GM21825 (cell line): Measurements from ENCODE around the gene TGFB2.

ENCODE experiments used
- ATAC-seq: cut with Tn5 transposase; IDR thresholded peaks from one replicate; pipeline ENCODE4 v1.9.1; 2021; ENCODE audit warnings: mild to moderate bottlenecking, moderate library complexity; ENCODE audit not compliant: unreplicated experiment

The TGFB2 gene

DNA sequence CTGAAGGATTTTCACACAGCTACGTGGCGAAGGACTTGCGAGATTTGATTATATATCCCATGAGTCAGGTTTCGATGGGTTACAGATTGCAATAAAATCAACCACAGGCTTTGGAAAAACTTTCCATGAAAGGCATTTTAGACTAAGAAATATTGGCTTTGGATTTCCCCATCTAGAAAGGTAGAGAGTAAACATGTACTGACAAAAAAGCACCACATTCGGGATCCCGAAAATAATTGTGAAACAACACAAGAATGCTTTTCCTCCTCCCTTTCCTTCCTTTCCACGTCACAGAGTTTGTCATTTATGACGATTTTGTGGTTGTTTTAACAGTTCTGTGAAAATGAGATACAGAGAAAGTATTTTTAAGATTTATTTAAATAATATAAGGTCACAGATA lies 38.5 kb downstream of the TGFB2 start:
- ATAC-seq = no peak

DNA sequence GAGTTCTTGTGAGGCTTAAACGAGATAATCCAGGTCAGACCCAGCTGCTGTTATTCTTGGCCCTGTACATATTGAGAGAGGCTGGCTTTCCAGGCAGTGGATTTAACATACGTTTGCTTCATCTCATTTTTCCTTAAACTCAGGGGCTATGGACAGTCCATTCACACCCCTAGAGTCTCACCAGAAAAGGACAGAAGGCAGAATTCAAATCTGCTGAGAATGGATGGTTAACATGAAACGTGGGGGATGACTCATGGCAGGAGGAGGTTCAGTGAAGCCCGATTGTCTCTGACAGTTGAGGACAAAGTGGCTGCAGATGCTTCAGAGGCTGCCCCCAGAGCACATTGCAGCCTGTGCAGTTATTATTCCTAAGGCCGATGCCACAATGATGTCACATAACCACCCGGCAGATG lies 39.5 kb downstream of the TGFB2 start:
- no peak for ATAC-seq

DNA sequence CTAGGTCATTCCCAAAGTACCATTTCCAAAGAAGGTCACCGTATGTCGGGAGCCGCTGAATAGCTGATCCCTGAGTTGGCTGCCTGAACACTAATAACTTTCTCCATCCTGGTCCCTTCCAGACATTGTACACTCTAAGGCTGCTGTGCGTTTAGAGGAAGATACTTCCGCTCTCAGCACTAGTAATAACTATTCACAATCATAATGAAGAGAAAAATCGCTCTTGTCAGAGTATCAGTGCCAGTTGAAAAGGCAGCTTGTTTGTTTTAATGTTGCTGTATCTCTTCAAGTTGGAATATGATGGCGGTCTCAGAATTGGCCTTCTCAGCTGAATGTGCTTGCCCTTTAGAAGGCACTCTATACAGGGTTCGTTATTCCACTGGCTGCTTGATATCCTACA lies 43.5 kb downstream of the TGFB2 start:
- ATAC-seq = no peak

DNA sequence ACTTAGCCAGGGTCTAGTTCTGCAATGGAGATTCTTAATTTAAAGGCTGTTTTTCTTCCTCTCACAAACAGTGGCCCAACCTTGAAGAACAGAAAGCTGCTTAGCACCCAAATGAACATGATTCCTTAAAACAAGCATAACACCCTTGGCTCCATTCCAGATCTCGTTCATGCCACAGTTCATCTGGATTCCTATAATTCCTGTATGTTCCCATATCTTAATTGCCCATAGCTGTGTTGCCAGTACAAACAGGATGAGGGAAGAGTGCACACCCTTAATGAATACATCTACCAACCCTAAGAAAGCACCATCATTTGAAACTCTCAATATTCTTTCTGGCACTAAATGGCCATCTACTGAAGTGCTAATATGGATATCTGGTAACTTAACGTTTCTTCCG lies 45.5 kb downstream of the TGFB2 start:
- ATAC-seq = no peak

- no peak for ATAC-seq
Measured at GRCh38 chr1:218392780-218393179, 47.6 kb downstream of the TGFB2 start.

GRCh38 chr1:218394416-218394815 lies 49.3 kb downstream of the TGFB2 start:
- ATAC-seq = no peak

- ATAC-seq = no peak
Measured at GRCh38 chr1:218394989-218395388, 49.9 kb downstream of the TGFB2 start.

DNA sequence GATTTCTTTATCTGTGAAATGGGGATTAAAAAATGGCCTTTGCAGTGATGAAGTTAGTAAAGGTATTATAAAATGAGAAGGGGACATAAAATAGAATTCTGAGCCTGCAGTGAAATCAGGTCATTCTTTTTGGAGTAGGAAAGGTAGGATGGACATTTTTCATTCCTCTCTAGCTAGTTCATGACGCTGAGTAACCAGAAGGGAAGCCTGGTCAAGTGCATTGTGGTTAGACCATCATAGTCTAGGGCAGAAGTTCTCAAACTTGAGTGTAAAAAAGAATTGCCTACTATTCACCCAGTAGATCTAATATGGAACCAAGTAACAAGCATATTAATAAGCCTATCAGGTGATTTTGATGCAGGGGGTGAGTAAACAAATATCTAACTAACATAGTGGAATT lies 50.8 kb downstream of the TGFB2 start:
- no peak for ATAC-seq

GRCh38 chr1:218397752-218398339 lies 52.7 kb downstream of the TGFB2 start:
- ATAC-seq = no peak

GRCh38 chr1:218400624-218401023 lies 55.5 kb downstream of the TGFB2 start:
- ATAC-seq = no peak

GRCh38 chr1:218401441-218401997 lies 56.4 kb downstream of the TGFB2 start:
- ATAC-seq = no peak

- no peak for ATAC-seq
Measured at GRCh38 chr1:218401998-218402785, 57.1 kb downstream of the TGFB2 start.

GRCh38 chr1:218402786-218403120 lies 57.6 kb downstream of the TGFB2 start:
- ATAC-seq = no peak

GRCh38 chr1:218403300-218403699 lies 58.2 kb downstream of the TGFB2 start:
- ATAC-seq = no peak

GRCh38 chr1:218407630-218408029 lies 62.5 kb downstream of the TGFB2 start:
- ATAC-seq = no peak

- no peak for ATAC-seq
Measured at GRCh38 chr1:218408135-218408534, 63.0 kb downstream of the TGFB2 start.

- ATAC-seq = no peak
Measured at GRCh38 chr1:218408942-218409341, 63.8 kb downstream of the TGFB2 start.

GRCh38 chr1:218409946-218410510 lies 64.9 kb downstream of the TGFB2 start:
- no peak for ATAC-seq

- ATAC-seq = no peak
Measured at GRCh38 chr1:218411101-218411500, 66.0 kb downstream of the TGFB2 start.

DNA sequence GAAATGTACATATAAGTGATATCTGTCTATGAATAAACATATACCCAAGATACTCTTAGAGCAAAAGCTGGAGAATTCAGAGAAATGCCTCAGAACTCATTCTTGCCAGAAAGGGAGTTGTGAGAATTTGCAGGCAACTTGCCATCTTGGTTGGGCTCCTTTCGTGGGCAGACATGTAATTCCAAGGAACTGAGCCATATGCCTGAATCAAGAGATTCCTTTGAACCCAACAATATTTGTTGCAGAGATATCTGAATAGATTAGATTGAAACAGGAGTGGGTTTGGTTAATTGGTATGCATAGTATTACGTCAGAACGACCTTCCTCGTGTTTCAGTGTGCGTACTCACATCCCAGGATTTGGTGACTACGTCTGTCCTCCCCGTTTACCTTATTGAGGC lies 67.0 kb downstream of the TGFB2 start:
- ATAC-seq = no peak

DNA sequence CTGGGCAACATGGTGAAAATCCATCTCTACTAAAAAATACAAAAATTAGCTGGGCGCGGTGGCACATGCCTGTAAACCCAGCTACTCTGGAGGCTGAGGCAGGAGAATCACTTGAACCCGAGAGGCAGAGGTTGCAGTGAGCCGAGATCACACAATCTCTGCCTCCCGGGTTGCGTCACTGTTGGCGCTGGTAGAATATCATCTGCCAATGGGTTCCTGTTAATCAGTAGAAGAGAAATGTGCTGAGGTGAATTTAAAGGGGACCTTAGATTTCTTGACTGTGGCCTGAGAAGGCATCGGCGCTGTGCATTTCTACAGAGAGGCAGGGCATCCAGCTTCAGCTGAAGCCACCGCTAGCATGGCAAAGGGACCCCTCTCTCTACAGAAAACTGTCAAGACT lies 68.0 kb downstream of the TGFB2 start:
- ATAC-seq = no peak

- ATAC-seq = no peak
Measured at GRCh38 chr1:218414060-218414728, 69.1 kb downstream of the TGFB2 start.
